ENCODE measurements around the gene CHRM4. TPM values are rescaled to one million over a fixed set of nuclear protein-coding genes. Genes with fewer than 3 reads are reported as not detected.

The CHRM4 gene
- total RNA-seq: 0.35 TPM in 1 of 2 replicates, not detected in the other

DNA sequence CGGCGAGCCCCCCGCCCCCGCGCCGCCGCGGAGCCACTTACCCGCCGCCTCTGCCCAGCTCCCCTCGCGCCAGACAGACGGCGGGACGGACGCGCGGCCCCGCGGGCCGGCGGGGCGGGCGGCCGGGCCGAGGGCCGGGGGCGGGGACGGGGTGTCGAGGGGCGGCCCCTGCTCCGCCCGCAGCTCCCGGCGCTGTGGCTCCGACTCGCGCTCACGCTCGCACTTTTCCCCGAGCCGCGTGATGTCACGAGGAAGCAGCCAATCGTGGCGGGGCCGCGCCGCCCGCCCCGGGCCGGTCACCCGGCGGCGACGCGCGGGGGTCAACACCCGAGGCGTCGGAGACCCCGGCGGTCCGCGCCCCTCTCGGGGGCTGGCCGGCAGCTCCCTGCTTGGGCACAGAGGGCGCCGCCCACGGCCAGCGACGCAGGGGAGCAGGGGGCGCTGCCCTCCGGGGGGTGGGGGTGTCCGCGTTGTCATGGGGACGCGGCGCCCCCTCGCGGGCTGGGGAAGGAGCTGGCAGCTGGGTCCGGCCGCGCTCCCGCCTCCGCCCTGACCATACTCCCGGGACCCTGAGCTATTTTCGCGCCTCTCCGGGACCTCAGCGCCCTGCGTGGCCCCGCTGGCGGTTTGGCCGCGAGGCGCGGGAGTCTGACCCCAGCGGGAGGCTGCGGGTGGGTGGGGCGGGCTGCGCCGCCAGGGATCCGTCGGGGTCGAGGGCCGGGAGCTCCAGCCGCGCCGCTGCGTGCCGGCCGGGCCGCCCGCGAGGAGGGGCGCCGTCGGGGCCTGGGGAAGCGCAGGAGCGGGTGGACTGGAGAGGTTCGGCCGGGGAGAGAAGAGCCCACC is at the start of gene CHRM4:
TSS of gene CHRM4 (minus strand) at position 199 of the 843 bp plus-strand sequence. CDS start 5,219 bp downstream, outside the sequence.

DNA sequence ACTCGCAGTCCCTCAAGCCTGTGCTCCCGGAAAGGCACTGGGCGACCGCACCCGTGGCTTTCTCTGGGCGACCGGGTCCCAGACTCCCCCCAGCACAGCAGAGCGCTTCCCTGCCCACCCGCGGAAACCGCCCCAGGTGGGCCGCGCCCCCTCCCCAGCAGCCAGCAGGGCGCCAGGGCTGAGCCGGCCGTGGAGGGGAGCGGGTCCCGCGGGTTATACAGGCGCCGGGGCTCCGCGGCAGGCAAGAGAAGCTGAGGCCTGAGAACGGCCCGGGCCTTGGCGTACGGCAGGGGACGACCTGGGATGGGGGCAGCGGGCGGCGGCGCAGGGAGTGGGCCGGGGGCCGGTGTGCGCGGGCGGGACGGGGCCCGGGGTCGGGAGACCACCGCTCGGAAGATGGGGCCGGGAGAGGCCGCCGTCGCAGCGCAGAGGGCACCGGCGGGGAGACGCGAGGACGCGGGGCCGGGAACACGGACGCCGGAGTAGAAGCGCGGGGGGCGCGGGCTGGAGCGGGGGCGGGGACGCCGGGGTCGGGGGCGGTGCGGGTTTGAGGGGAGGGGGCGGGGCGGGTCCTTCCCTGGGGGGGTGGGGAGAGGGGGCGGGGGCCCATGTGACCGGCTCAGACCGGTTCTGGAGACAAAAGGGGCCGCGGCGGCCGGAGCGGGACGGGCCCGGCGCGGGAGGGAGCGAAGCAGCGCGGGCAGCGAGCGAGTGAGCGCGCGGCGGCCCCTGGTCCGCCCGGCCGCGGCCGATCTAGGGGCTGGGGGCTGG is 10.3 kb downstream of the CHRM4 start, which contains the start of gene MDK:
TSS of gene MDK (plus strand) at position 622 of the 771 bp plus-strand sequence. CDS start 389 bp downstream, outside the sequence.

GRCh38 chr11:46346886-46347636 is 44.5 kb downstream of the CHRM4 start, which contains the start of gene DGKZ:
TSS of gene DGKZ (plus strand) at chr11:46347463. CDS start at chr11:46347660, 197 bp downstream.

Other genes with a start within 250 kb of the CHRM4 start
- 35.7 and 38.1 TPM in 2 replicates for gene CREB3L1, start 114.1 kb downstream of the CHRM4 start, total RNA-seq
- gene DGKZ, start 44.3 kb downstream of the CHRM4 start, total RNA-seq: 53.5 and 74.4 TPM in 2 replicates
- 183 and 191 TPM in 2 replicates for gene MDK, start 10.1 kb downstream of the CHRM4 start, total RNA-seq
- 28.5 and 32.0 TPM in 2 replicates for gene AMBRA1, start 202.2 kb upstream of the CHRM4 start, total RNA-seq
- gene HARBI1, start 225.5 kb upstream of the CHRM4 start, total RNA-seq: 2.6 and 4.1 TPM in 2 replicates
- 84.7 and 101 TPM in 2 replicates for gene ATG13, start 225.8 kb upstream of the CHRM4 start, total RNA-seq